HUES48 (cell line): ENCODE data around the gene SLC66A3.
"Not testable (repeated sequence)": the region's sequence is repeated elsewhere in the genome, so short reads cannot be mapped to it uniquely, and the experiment has no call there.

Experiments used
- H3K27ac ChIP-seq: one replicate; pipeline ENCODE4 v1.7.0; 2013; ENCODE audit warnings: low read depth, low read length, inconsistent platforms
- H3K27me3 ChIP-seq: 2 replicates; pipeline ENCODE4 v1.6.1; 2013; ENCODE audit warnings: mild to moderate bottlenecking, low read length; ENCODE audit not compliant: control insufficient read depth, insufficient read depth
- H3K36me3 ChIP-seq: 2 replicates; pipeline ENCODE4 v1.6.1; 2013; ENCODE audit warnings: low read length; ENCODE audit not compliant: control insufficient read depth, insufficient read depth
- H3K4me1 ChIP-seq: 2 replicates; pipeline ENCODE4 v1.6.1; 2013; ENCODE audit warnings: mild to moderate bottlenecking, low read length; ENCODE audit not compliant: control insufficient read depth, insufficient read depth
- H3K4me3 ChIP-seq: 2 replicates; pipeline ENCODE4 v1.5.1; 2013; ENCODE audit warnings: mild to moderate bottlenecking, low read depth, low read length
- H3K9ac ChIP-seq: 2 replicates; pipeline ENCODE4 v1.6.1; 2013; ENCODE audit warnings: mild to moderate bottlenecking, low read depth, low read length, moderate library complexity
- H3K9me3 ChIP-seq: 2 replicates; pipeline ENCODE4 v1.6.1; 2013; ENCODE audit warnings: low read length; ENCODE audit not compliant: control insufficient read depth, insufficient read depth

SLC66A3 gene

DNA sequence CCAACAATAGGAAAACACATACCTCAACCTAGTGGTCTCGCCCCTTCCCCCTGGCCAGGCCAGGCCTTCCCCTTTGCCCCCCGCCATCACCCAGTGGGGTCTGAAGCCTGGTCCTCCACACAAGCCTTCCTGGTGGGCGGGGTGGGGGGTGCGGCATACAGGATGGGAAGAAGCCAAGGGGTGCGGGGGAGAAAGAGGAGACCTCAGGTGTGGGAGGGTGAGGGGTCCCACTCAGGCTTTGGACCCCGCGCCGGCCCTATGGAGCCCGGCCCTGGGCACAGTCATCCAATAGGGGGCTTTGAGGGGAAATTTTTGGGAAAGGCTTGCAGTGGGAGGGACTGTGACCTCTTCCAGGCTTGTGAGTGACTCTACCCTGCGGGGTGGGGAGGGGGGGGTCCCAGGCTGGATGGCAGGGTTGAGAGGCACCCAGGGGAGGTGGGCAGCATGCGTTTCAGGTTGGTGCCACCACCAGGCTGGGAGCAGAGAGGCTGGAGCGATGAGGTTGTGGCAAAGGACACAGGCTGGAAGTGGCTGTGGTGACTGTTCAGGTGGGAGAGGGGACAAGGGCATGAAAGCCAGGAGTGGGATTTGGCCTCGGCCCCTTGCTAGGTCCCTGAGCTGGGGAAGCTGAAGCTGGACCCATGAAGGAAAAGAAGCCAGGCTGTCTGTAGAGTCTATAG, 1.3 kb downstream of the SLC66A3 start:
- no peak overlapping the region for H3K4me3 ChIP-seq
- peaks cover 19% of the 10 kb centered on the region for H3K27me3 ChIP-seq
- no peaks in the 10 kb centered on the region for H3K9me3 ChIP-seq
- H3K27ac ChIP-seq = no peak overlapping the region
- H3K9ac ChIP-seq = no peak overlapping the region
- H3K36me3 ChIP-seq = no peaks in the 10 kb centered on the region
- peaks cover 7% of the 10 kb centered on the region for H3K4me1 ChIP-seq

- no peak overlapping the region for H3K27ac ChIP-seq
- H3K27me3 ChIP-seq = peaks cover 18% of the 10 kb centered on the region
- no peaks in the 10 kb centered on the region for H3K9me3 ChIP-seq
- H3K36me3 ChIP-seq = no peaks in the 10 kb centered on the region
- H3K9ac ChIP-seq = no peak overlapping the region
- H3K4me1 ChIP-seq = peaks cover 7% of the 10 kb centered on the region
- no peak overlapping the region for H3K4me3 ChIP-seq
These were observed 2.0 kb downstream of the SLC66A3 start for GRCh38 chr2:11157296-11157695.

GRCh38 chr2:11157731-11158130, 2.5 kb downstream of the SLC66A3 start:
- Histone ChIP-seq H3K36me3 (no peaks in the 10 kb centered on the region), H3K4me3 (no peak overlapping the region), H3K9me3 (no peaks in the 10 kb centered on the region), H3K9ac (no peak overlapping the region), H3K27me3 (peaks cover 14% of the 10 kb centered on the region), H3K4me1 (peaks cover 7% of the 10 kb centered on the region), H3K27ac (no peak overlapping the region)

DNA sequence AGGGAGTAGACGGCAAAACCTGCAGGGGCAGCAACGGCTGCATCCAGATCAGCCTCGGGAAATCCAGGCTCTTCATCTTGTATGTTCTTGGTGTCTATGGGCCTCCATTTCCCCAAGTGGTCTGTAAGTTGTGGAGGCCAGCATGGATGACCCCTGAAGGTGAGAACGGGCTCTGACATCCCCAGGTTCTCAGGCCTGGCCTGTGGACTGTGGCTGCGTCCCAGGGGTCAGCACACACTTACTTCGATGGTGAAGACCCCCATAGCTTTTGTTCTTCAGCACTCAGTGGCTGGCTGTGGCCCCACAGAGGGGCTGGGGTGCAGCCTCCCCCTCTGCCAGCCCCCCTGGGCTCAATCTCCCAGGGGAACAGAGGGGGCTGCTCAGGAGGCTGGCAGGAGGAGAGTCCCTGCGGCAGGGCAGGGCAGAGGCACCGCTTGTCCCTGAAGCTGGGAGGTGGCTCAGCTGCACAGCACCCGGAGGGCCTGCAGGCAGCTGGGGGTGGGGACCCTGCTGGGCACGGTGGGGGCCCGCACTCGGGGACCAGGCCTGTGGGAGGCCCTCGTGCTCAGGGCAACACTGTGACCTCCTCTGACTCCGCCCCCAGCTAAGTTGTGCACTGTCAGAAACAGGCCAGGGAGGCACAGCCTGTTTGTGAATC, 3.8 kb downstream of the SLC66A3 start:
- Histone ChIP-seq H3K27ac (no peak overlapping the region), H3K36me3 (no peaks in the 10 kb centered on the region), H3K9ac (no peak overlapping the region), H3K27me3 (peaks cover 9% of the 10 kb centered on the region), H3K4me3 (no peak overlapping the region), H3K9me3 (no peaks in the 10 kb centered on the region), H3K4me1 (peaks cover 7% of the 10 kb centered on the region)

DNA sequence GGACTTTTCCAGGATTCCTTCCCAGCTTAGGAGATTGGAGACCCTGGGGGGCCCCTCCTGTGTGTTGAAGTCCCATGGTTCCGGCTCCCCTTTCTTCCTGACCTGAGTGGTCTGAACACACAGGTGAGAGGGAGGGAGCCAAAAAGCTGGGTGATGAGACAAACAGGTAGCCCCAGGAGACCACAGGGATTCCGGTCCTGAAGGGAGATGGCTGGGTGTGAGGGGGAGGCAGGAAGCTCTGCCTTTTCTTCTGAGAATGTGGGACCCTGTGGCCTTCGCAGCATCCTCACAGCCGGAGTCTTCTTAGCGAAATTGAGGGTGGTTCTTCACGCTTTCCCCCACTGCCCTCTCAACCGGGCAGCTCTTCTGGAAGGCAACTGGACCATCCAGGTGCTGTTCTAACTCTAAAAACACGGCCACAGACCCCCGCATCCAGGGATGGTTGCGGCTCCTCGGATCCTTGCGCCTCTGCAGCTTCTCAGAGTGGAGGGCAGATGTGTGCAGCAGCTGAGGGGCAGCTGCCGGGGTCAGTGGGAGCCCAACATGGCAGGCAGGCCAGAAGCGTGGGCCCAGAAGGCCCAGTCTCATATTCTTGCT, 4.4 kb downstream of the SLC66A3 start:
- H3K9ac ChIP-seq = no peak overlapping the region
- no peak overlapping the region for H3K27ac ChIP-seq
- H3K4me3 ChIP-seq = no peak overlapping the region
- H3K36me3 ChIP-seq = no peaks in the 10 kb centered on the region
- peaks cover 6% of the 10 kb centered on the region for H3K27me3 ChIP-seq
- H3K4me1 ChIP-seq = peaks cover 3% of the 10 kb centered on the region; the same call in 1 of the 2 replicates
- H3K9me3 ChIP-seq = no peaks in the 10 kb centered on the region

DNA sequence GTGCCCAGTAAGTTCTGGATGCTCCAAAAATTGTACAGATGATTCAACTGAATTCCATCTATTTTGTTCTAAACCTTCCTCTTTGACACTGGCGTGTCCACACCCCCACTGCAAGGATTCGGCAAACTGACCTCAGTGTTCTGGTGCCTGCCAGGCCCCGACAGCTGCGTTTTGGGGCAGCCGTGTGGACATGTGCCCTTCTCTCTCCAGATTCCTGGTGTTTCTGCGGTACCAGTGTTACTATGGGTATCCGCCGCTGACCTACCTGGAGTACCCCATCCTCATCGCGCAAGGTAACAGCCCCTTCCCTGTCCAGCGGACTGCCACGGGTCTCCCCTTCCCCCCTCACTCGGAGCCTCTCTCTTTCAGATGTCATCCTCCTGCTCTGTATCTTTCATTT, 5.0 kb downstream of the SLC66A3 start:
- H3K9me3 ChIP-seq = no peaks in the 10 kb centered on the region
- no peaks in the 10 kb centered on the region for H3K36me3 ChIP-seq
- H3K9ac ChIP-seq = no peak overlapping the region
- H3K4me1 ChIP-seq = peaks cover 3% of the 10 kb centered on the region; the same call in 1 of the 2 replicates
- no peak overlapping the region for H3K4me3 ChIP-seq
- no peak overlapping the region for H3K27ac ChIP-seq
- peaks cover 6% of the 10 kb centered on the region for H3K27me3 ChIP-seq

DNA sequence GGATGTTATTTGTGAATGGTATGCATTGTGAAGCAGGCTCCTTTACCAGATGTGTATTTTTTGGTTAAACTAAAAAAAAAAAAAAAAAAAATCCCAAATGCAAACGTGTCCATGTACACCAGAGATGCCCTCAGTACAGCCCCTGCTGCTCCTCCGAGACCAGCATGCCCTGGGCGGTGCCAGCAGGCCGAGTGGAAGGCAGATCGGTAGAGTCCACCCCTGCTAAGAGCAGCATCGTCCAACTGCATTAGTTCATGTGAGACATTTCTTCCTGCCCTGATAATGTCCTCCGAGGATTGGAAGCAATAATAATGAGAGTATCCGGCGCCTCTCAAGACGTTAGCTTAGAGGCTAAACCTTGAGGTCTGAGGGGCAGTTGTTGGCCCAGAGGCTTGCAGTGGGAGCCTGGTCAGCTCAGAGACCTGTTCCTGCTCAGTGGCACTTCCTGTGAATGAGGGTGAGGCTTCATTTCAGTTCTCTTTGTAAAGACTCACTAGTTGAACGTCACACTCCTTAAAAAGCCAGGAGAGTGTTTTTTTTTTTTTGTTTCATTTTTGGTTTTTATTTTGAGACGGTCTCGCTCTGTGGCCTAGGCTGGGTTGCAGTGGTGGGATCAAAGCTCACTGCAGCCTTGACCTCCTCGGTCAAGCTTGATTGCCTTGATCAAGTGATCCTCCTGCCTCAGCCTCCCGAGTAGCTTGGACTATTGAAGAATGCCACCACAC, 5.6 kb downstream of the SLC66A3 start:
- Histone ChIP-seq H3K27me3 (peaks cover 4% of the 10 kb centered on the region), H3K9ac (no peak overlapping the region), H3K4me3 (no peak overlapping the region), H3K9me3 (no peaks in the 10 kb centered on the region), H3K36me3 (no peaks in the 10 kb centered on the region), H3K27ac (no peak overlapping the region), H3K4me1 (peaks cover 1% of the 10 kb centered on the region; the same call in 1 of the 2 replicates)

DNA sequence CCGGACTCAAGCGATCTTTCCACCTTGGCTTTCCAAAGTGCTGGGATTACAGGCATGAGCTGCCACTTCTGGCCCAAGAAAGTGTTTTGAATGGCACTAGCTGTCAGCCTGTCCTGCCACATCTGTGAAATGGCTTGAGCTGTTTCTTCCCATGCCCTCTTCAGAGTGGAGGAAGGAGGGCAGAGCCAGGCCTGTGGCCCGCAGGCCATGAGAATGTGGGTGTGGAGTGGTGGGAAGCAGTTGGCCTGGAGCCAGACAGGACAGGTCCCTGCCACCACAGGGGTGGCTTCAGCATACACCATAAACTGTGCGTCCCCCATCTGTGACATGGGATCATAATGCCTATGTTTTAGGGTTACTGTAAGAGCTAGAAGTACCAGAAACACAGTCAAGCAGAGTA, 6.5 kb downstream of the SLC66A3 start:
- no peaks in the 10 kb centered on the region for H3K36me3 ChIP-seq
- H3K4me1 ChIP-seq = no peaks in the 10 kb centered on the region
- no peak overlapping the region for H3K4me3 ChIP-seq
- no peaks in the 10 kb centered on the region for H3K9me3 ChIP-seq
- no peak overlapping the region for H3K27ac ChIP-seq
- no peaks in the 10 kb centered on the region; the same call in 1 of the 2 replicates for H3K27me3 ChIP-seq
- H3K9ac ChIP-seq = no peak overlapping the region

- Histone ChIP-seq H3K27me3 (no peaks in the 10 kb centered on the region), H3K9me3 (no peaks in the 10 kb centered on the region), H3K27ac (no peak overlapping the region), H3K9ac (no peak overlapping the region), H3K4me1 (no peaks in the 10 kb centered on the region), H3K4me3 (no peak overlapping the region), H3K36me3 (no peaks in the 10 kb centered on the region)
These were observed 8.4 kb downstream of the SLC66A3 start for GRCh38 chr2:11163439-11164317.

DNA sequence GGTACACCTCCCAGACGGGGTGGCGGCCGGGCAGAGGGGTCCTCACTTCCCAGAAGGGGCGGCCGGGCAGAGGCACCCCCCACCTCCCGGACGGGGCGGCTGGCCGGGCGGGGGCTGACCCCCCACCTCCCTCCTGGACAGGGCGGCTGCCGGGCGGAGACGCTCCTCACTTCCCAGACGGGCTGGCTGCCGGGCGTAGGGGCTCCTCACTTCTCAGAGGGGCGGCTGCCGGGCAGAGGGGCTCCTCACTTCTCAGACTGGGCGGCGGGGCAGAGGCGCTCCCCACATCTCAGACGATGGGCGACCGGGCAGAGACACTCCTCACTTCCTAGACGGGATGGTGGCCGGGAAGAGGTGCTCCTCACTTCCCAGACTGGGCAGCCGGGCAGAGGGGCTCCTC, 9.8 kb downstream of the SLC66A3 start:
- not testable (repeated sequence) for H3K4me3 ChIP-seq, H3K9me3 ChIP-seq, H3K9ac ChIP-seq, H3K27ac ChIP-seq, H3K4me1 ChIP-seq, H3K36me3 ChIP-seq, H3K27me3 ChIP-seq
